NCI-H82 treated with DMSO at 0.1 percent for 48 hours (cell line): ENCODE measurements around the gene USP22.

Source experiments
- DNase-seq: peaks from one replicate; lab custom pipeline; 2025; ENCODE audit not compliant: unreplicated experiment; lab: John Stamatoyannopoulos, UW

Gene USP22

GRCh38 chr17:21021208-21021803, 21.5 kb downstream of the USP22 start:
- no peak for DNase-seq

GRCh38 chr17:21020622-21021021, 22.2 kb downstream of the USP22 start:
- DNase-seq: no peak

- DNase-seq: no peak
These were observed 22.7 kb downstream of the USP22 start for GRCh38 chr17:21019976-21020586.

GRCh38 chr17:21018894-21019293, 23.9 kb downstream of the USP22 start:
- no peak for DNase-seq

- DNase-seq: no peak
These were observed 24.9 kb downstream of the USP22 start for GRCh38 chr17:21017861-21018260.

- DNase-seq: no peak
These were observed 25.6 kb downstream of the USP22 start for GRCh38 chr17:21017256-21017655.

- no peak for DNase-seq
These were observed 26.0 kb downstream of the USP22 start for GRCh38 chr17:21016826-21017225.

- DNase-seq: no peak
These were observed 27.2 kb downstream of the USP22 start for GRCh38 chr17:21015564-21015963.

GRCh38 chr17:21014498-21014897, 28.3 kb downstream of the USP22 start:
- no peak for DNase-seq

GRCh38 chr17:21013983-21014382, 28.8 kb downstream of the USP22 start:
- no peak for DNase-seq

- DNase-seq: no peak
These were observed 30.1 kb downstream of the USP22 start for GRCh38 chr17:21012736-21013135.

GRCh38 chr17:21010705-21011596, 31.9 kb downstream of the USP22 start:
- no peak for DNase-seq

- no peak for DNase-seq
These were observed 33.7 kb downstream of the USP22 start for GRCh38 chr17:21008992-21009671.

- no peak for DNase-seq
These were observed 34.5 kb downstream of the USP22 start for GRCh38 chr17:21008160-21008915.

GRCh38 chr17:21007646-21008045, 35.2 kb downstream of the USP22 start:
- DNase-seq: no peak

- no peak for DNase-seq
These were observed 37.0 kb downstream of the USP22 start for GRCh38 chr17:21005803-21006202.

GRCh38 chr17:21005367-21005766, 37.4 kb downstream of the USP22 start:
- DNase-seq: no peak

- DNase-seq: no peak
These were observed 38.5 kb downstream of the USP22 start for GRCh38 chr17:21004016-21004930.

GRCh38 chr17:21003007-21003621, 39.7 kb downstream of the USP22 start:
- no peak for DNase-seq
